Measurements from ENCODE around the gene CHRNB1. TPM values are rescaled to one million over a fixed set of nuclear protein-coding genes. Genes with fewer than 3 reads are reported as not detected.
A peak's percentile ranks its signal among the peaks of the same experiment; 100 is the strongest.

CHRNB1 gene
- total RNA-seq, 1 experiment from 2014 or later, result 6.6 TPM

- Histone ChIP-seq H3K79me2 (ENCODE audit: low read length) (no peaks in the 10 kb centered on the region), H4K20me1 (ENCODE audit: insufficient read depth, low read depth, low read length) (no peaks in the 10 kb centered on the region), H3K4me2 (ENCODE audit: low read depth, low read length, poor library complexity, severe bottlenecking) (no peak overlapping the region), H3K4me1 (ENCODE audit: low read length) (peaks cover 22% of the 10 kb centered on the region), H3K9me2 (replicated peaks; ENCODE audit: insufficient read depth, low read length) (no peaks in the 10 kb centered on the region), H3K9ac (ENCODE audit: low read length) (no peak overlapping the region), H2AFZ (ENCODE audit: low read length) (no peak overlapping the region), H3K27me3 (ENCODE audit: low read length) (no peaks in the 10 kb centered on the region), H3K4me3 (ENCODE audit: low read length) (no peak overlapping the region), H3K9me3 (ENCODE audit: low read length) (no peaks in the 10 kb centered on the region), H3K27ac (ENCODE audit: low read length) (no peak overlapping the region), H3K36me3 (ENCODE audit: insufficient read depth, low read length) (no peaks in the 10 kb centered on the region)
- no peak for DNase-seq
These were observed 1.1 kb upstream of the CHRNB1 start for GRCh38 chr17:7443499-7444485.

- no peak for DNase-seq
- Histone ChIP-seq H3K9me3 (ENCODE audit: low read length) (no peaks in the 10 kb centered on the region), H3K27me3 (ENCODE audit: low read length) (no peaks in the 10 kb centered on the region), H2AFZ (ENCODE audit: low read length) (peak overlapping the region; percentile 71; the same call in 1 of the 2 replicates), H3K9ac (ENCODE audit: low read length) (peak overlapping the region; percentile 49), H3K36me3 (ENCODE audit: insufficient read depth, low read length) (no peaks in the 10 kb centered on the region), H3K4me2 (ENCODE audit: low read depth, low read length, poor library complexity, severe bottlenecking) (peak overlapping the region; percentile 69), H3K27ac (ENCODE audit: low read length) (no peak overlapping the region), H3K79me2 (ENCODE audit: low read length) (no peaks in the 10 kb centered on the region), H3K9me2 (replicated peaks; ENCODE audit: insufficient read depth, low read length) (no peaks in the 10 kb centered on the region), H3K4me3 (ENCODE audit: low read length) (peak overlapping the region; percentile 60), H3K4me1 (ENCODE audit: low read length) (peaks cover 14% of the 10 kb centered on the region), H4K20me1 (ENCODE audit: insufficient read depth, low read depth, low read length) (no peaks in the 10 kb centered on the region)
These were observed 733 bp downstream of the CHRNB1 start for GRCh38 chr17:7445619-7445968.

GRCh38 chr17:7448461-7448860 lies 3.6 kb downstream of the CHRNB1 start:
- Histone ChIP-seq H3K9me2 (replicated peaks; ENCODE audit: insufficient read depth, low read length) (no peaks in the 10 kb centered on the region), H3K27ac (ENCODE audit: low read length) (no peak overlapping the region), H3K36me3 (ENCODE audit: insufficient read depth, low read length) (no peaks in the 10 kb centered on the region), H2AFZ (ENCODE audit: low read length) (no peak overlapping the region), H3K4me1 (ENCODE audit: low read length) (peaks cover 8% of the 10 kb centered on the region), H4K20me1 (ENCODE audit: insufficient read depth, low read depth, low read length) (no peaks in the 10 kb centered on the region), H3K79me2 (ENCODE audit: low read length) (no peaks in the 10 kb centered on the region), H3K4me3 (ENCODE audit: low read length) (no peak overlapping the region), H3K27me3 (ENCODE audit: low read length) (no peaks in the 10 kb centered on the region), H3K9ac (ENCODE audit: low read length) (no peak overlapping the region), H3K9me3 (ENCODE audit: low read length) (no peaks in the 10 kb centered on the region), H3K4me2 (ENCODE audit: low read depth, low read length, poor library complexity, severe bottlenecking) (no peak overlapping the region)
- no peak for DNase-seq

GRCh38 chr17:7459961-7460545 lies 15.2 kb downstream of the CHRNB1 start:
- Histone ChIP-seq H3K9me3 (ENCODE audit: low read length) (no peaks in the 10 kb centered on the region), H3K4me2 (ENCODE audit: low read depth, low read length, poor library complexity, severe bottlenecking) (no peak overlapping the region), H2AFZ (ENCODE audit: low read length) (no peak overlapping the region), H3K9ac (ENCODE audit: low read length) (no peak overlapping the region), H3K4me1 (ENCODE audit: low read length) (peaks cover 7% of the 10 kb centered on the region), H4K20me1 (ENCODE audit: insufficient read depth, low read depth, low read length) (no peaks in the 10 kb centered on the region), H3K36me3 (ENCODE audit: insufficient read depth, low read length) (no peaks in the 10 kb centered on the region), H3K79me2 (ENCODE audit: low read length) (no peaks in the 10 kb centered on the region), H3K4me3 (ENCODE audit: low read length) (no peak overlapping the region), H3K27me3 (ENCODE audit: low read length) (no peaks in the 10 kb centered on the region), H3K9me2 (replicated peaks; ENCODE audit: insufficient read depth, low read length) (no peaks in the 10 kb centered on the region), H3K27ac (ENCODE audit: low read length) (no peak overlapping the region)
- no peak for DNase-seq

GRCh38 chr17:7460850-7461660 lies 16.2 kb downstream of the CHRNB1 start:
- H3K27me3 ChIP-seq (ENCODE audit: low read length), result no peaks in the 10 kb centered on the region
- peaks cover 5% of the 10 kb centered on the region for H3K4me1 ChIP-seq (ENCODE audit: low read length)
- no peak overlapping the region for H3K4me3 ChIP-seq (ENCODE audit: low read length)
- no peak for DNase-seq
- H3K27ac ChIP-seq (ENCODE audit: low read length), result no peak overlapping the region
- H3K79me2 ChIP-seq (ENCODE audit: low read length), result no peaks in the 10 kb centered on the region
- no peaks in the 10 kb centered on the region for H3K9me2 ChIP-seq (replicated peaks; ENCODE audit: insufficient read depth, low read length)
- H2AFZ ChIP-seq (ENCODE audit: low read length), result no peak overlapping the region
- H3K9me3 ChIP-seq (ENCODE audit: low read length), result no peaks in the 10 kb centered on the region
- H3K4me2 ChIP-seq (ENCODE audit: low read depth, low read length, poor library complexity, severe bottlenecking), result no peak overlapping the region
- H4K20me1 ChIP-seq (ENCODE audit: insufficient read depth, low read depth, low read length), result no peaks in the 10 kb centered on the region
- no peaks in the 10 kb centered on the region for H3K36me3 ChIP-seq (ENCODE audit: insufficient read depth, low read length)
- H3K9ac ChIP-seq (ENCODE audit: low read length), result no peak overlapping the region

GRCh38 chr17:7462474-7463371 lies 17.9 kb downstream of the CHRNB1 start:
- H3K4me3 ChIP-seq (ENCODE audit: low read length), result no peak overlapping the region
- no peaks in the 10 kb centered on the region for H3K27me3 ChIP-seq (ENCODE audit: low read length)
- no peak overlapping the region for H2AFZ ChIP-seq (ENCODE audit: low read length)
- no peaks in the 10 kb centered on the region for H3K79me2 ChIP-seq (ENCODE audit: low read length)
- no peaks in the 10 kb centered on the region for H4K20me1 ChIP-seq (ENCODE audit: insufficient read depth, low read depth, low read length)
- no peaks in the 10 kb centered on the region for H3K9me3 ChIP-seq (ENCODE audit: low read length)
- no peak overlapping the region for H3K27ac ChIP-seq (ENCODE audit: low read length)
- no peak overlapping the region for H3K4me2 ChIP-seq (ENCODE audit: low read depth, low read length, poor library complexity, severe bottlenecking)
- H3K36me3 ChIP-seq (ENCODE audit: insufficient read depth, low read length), result no peaks in the 10 kb centered on the region
- H3K9me2 ChIP-seq (replicated peaks; ENCODE audit: insufficient read depth, low read length), result no peaks in the 10 kb centered on the region
- H3K4me1 ChIP-seq (ENCODE audit: low read length), result peaks cover 14% of the 10 kb centered on the region
- DNase-seq, result no peak
- H3K9ac ChIP-seq (ENCODE audit: low read length), result no peak overlapping the region

GRCh38 chr17:7463372-7463846 lies 18.5 kb downstream of the CHRNB1 start:
- no peak overlapping the region for H3K4me3 ChIP-seq (ENCODE audit: low read length)
- no peak overlapping the region for H3K4me2 ChIP-seq (ENCODE audit: low read depth, low read length, poor library complexity, severe bottlenecking)
- no peaks in the 10 kb centered on the region for H3K27me3 ChIP-seq (ENCODE audit: low read length)
- H3K9ac ChIP-seq (ENCODE audit: low read length), result no peak overlapping the region
- H3K9me2 ChIP-seq (replicated peaks; ENCODE audit: insufficient read depth, low read length), result no peaks in the 10 kb centered on the region
- no peak for DNase-seq
- H3K27ac ChIP-seq (ENCODE audit: low read length), result no peak overlapping the region
- H3K36me3 ChIP-seq (ENCODE audit: insufficient read depth, low read length), result no peaks in the 10 kb centered on the region
- H3K4me1 ChIP-seq (ENCODE audit: low read length), result peaks cover 16% of the 10 kb centered on the region
- H3K9me3 ChIP-seq (ENCODE audit: low read length), result no peaks in the 10 kb centered on the region
- no peaks in the 10 kb centered on the region for H4K20me1 ChIP-seq (ENCODE audit: insufficient read depth, low read depth, low read length)
- no peaks in the 10 kb centered on the region for H3K79me2 ChIP-seq (ENCODE audit: low read length)
- H2AFZ ChIP-seq (ENCODE audit: low read length), result no peak overlapping the region
